GDM1 (cell line): ENCODE results near the gene MSH4.
"Not testable (repeated sequence)": the region's sequence is repeated elsewhere in the genome, so short reads cannot be mapped to it uniquely, and the experiment has no call there.

ENCODE experiments used
- DNase-seq: peaks from one replicate; lab custom pipeline; 2025; lab: John Stamatoyannopoulos, UW

Gene MSH4

DNA sequence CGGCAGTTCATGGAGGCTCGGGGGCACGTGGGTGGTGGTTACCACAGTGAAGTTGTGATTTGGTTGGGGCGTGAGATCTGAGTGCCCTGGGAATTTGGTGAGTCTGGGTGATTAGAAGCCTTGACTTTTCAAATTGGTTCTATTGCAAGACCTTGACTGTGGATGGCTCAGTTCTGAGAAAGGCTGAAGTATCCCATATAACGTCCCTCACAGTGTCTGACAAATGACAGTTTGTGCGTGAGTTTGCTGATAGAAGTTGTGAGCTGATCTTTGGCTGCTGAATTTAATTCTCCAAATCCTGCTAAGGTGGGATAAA is 549 bp downstream of the MSH4 start:
- no peak for DNase-seq

DNA sequence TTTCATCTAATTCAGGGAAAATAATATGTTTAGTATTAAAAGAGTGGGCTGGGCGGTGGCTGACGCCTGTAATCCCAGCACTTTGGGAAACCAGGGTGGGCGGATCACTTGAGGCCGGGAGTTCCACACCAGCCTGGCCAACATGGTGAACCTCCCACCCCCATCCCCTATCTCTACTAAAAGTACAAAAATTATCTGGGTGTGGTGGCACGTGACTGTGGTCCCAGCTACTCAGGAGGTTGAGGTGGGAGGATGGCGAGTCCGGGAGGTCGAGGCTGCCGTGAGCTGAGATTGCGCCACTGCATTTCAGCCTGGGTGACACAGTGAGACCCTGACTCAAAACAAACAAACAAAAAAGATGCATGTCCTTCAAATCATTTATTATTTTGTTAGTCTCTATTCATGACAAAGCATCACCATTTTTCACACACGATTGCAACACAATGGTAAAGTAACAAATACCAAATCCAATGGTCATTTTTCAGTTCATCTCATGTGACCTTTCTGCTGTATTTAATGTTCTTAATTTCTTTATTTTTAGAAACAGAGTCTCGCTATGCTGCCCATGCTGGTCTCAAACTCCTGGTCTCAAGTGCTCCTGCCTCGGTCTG is 1.0 kb downstream of the MSH4 start:
- DNase-seq, result no peak

DNA sequence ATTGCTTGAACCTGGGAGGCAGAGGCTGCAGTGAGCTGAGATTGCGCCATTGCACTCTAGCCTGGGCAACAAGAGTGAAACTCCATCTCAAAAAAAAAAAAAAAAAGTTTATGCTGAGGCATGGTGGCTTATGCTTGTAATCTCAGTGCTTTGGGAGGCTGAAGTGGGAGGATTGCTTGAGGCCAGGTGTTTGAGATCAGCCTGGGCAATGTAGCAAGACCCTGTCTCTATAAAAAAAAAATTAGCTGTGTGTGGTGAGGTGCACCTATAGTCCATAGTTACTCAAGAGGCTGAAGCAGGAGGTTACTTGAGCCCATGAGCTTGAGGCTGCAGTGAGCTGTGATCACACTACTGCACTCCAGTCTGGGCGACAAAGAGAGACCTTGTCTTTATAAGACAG is 4.8 kb downstream of the MSH4 start:
- DNase-seq, result not testable (repeated sequence)

DNA sequence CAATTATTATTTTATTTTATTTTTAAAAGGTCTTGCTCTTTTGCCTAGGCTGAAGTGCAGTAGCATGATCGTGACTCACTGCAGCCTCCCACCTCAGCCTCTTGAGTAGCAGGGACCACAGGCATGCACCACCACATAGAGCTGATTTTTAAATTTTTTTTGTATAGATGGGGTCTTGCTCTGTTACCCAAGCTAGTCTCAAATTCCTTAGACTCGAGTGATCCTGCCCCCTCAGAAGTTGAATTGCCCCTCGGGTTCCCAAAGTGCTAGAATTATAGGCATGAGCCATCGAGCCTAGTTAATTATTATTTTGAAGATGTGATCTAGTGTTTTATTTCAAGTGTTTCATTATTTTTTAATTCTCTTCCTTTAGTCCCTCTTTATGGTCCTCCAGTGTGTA is 12.2 kb downstream of the MSH4 start:
- DNase-seq, result no peak

DNA sequence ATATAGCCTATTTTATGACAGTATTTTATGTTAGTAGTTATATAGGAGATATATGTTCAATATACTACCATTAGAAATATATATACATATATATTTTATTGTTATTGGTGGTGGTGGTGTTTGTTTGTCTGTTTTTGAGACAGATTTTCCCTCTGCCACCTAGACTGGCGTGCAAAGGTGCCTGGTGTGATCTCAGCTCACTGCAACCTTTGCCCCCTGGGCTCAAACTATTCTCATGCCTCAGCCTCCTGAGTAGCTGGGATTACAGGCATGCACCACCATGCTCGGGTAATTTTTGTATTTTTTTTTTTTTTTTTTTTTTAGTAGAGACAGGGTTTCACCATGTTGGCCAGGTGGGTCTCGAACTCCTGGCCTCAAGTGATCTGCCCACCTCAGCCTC is 13.4 kb downstream of the MSH4 start:
- DNase-seq, result not testable (repeated sequence)

DNA sequence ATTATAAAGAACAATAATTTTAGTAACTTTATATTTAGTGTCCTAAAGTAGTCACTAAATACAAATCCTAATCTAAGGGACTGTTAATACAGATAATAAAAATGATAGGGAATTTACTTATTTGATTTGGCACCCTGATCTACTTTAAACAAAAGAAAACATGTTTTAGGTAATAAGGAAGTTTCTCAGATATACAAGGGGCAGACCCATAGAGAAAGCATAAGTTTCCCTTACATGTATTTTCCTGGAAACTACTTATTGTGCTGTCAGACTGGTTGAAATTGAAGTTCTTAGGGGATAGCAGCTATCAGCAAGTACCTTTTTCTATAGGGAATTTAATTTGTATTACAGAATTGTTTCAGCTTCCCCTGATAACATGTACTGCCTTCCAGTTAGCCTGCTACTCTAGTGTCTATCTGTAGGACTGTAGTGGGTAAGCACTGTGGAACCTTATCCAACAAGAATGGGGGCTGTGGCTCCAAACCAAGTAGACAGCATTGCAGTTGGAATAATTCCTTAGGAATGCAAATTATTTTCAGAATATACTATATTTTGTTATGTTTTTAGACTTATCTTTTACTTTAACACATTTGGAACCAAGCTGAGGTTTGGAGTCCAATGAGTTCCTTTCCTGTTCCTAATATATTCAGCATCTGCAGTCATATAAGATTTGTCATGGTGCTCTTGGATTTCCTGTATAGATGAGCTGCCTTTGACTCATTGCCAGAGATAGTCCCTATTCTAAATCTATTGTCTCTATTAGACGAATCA is 14.7 kb downstream of the MSH4 start:
- DNase-seq, result no peak

DNA sequence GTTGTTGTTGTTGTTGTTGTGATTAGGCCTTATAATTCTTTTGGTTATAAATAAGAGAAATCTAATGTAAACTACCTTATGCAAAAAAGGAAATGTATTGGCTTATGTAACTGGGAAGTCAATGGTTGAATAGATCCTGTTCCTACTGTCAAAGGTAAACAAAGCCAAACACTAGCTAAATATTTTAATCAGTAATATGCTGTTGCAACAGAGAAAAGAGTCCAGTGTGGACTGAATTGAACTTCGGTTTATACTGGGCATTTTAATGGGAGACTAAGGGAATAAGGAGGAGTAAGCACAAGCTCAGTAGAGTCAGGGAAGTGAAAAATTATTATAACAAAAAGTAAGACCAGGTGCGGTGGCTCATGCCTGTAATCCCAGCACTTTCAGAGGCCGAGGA is 15.4 kb downstream of the MSH4 start:
- no peak for DNase-seq

DNA sequence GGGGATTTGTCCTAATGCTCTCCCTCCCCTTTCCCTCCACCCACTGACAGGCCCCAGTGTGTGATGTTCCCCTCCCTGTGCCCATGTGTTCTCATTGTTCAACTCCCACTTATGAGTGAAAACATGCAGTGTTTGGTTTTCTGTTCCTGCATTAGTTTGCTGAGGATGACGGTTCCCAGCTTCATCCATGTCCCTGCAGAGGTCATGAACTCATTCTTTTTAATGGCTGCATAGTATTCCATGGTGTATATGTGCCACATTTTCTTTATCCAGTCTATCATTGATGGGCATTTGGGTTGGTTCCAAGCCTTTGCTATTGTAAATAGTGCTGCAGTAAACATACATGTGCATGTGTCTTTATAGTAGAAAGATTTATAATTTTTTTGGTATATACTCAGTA is 26.9 kb downstream of the MSH4 start:
- DNase-seq, result not testable (repeated sequence)

DNA sequence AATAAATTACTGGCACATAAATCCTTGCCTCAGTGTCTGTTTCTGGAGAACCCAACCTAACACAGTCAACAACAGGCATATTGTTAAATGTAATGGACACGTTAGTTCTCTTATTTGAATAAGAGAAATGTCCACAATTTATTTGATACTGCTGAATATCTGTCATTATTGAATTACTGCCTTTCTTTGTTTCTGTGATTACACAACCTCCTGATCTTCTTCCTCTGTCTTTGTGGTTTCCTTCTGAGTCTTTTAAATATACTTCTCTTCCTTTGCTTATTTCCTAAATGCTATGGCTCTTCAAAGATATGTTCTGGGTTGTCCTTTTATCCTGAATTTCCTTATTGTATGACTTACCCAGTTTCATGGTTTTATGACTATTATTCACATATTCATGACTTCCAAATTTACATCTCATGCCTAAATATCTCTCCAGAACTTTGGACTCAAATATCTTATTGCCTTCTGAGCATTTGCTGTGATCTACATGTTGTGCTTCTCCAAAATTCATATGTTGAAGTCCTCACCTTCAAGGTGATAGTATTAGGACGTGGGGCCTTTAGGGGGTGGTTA is 39.9 kb downstream of the MSH4 start:
- DNase-seq, result no peak

DNA sequence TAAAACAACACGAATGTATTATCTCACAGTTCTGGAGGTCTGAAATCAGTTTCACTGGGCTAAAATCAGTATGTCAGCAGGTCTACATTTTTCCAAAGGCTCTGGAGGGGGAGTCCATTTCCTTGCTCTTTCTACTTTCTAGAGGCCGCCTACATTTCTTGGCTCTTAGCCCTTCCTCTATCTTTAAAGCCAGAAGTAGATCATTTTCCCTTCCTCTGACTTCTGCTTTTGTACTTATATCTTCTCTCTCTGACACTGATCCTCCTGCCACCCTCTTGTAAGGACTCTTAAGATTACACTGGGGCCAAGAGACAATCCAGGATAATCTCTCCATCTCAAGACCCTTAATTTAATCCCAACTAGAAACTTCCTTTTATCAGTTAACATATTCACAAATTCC is 41.4 kb downstream of the MSH4 start:
- DNase-seq, result no peak

DNA sequence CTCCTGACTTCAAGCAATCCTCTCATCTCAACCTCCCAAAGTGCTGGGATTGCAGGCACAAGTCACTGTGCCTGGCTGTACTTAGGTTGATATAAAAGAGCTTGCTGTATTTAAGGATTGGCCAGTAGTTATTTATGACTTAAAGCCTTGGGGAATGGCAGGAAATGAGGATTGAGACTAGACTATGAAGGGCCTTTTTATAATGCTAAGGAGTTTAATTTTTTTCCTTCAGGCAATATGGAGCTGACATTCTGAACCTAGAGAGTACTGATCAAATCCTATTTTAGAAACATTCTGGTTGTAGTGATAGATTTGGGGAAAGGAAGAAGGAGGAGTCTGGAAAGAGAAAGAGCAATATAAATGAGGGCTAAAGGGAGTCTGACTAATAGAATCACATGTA is 44.7 kb downstream of the MSH4 start:
- DNase-seq, result no peak

DNA sequence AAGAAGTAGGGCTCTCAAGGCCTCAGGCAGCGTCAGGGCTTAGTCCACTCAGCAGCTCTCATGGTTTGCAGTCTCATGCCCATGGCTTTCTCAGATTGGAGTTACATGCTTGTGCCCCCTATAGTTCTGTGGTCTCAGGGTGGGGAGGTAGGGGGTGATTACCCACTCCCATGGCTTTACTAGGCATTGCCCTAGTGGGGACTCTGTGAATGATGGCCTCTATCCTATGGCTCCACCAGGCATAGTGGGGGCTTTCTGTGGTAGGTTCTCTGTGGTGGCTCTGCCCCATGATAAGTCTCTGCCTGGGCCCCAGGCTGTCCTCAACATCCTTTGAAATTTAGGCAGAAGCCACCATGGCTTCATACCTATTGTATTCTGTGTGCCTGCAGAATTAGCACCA is 48.9 kb downstream of the MSH4 start:
- DNase-seq, result no peak

DNA sequence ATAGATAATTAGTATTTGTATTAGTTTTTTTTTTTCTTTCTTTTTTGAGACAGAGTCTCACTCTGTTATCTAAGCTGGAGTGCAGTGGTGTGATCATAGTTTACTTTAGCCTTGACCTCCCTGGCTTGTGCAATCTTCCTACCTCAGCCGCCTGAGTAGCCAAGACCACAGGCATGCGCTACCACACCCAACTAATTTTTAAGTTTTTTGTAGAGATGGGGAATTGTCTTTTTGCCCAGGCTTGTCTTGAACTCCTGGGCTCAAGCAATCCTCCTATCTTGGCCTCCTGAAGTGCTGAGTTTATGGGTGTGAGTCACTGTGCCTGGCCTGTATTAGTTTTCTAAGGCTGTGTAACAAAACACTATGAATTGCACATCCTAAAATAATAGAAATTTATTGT is 58.3 kb downstream of the MSH4 start:
- no peak for DNase-seq

DNA sequence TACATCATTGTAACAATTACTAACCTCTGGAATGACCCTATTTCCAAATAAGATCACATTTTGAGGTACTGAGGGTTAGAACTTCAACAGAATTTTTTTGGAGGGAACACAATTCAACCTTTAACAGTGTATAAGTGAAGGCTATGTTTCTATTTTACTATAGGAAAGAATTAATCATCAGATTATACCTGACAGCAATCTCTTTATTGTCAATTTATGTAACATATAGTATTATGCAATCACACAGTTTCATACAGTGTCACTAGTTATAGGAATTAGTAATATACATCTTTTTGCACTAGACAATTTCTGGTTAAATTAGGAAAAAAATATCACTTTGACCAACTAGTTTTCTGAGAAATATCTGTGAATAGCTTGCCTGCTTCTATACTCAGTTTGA is 59.1 kb downstream of the MSH4 start:
- DNase-seq, result no peak

DNA sequence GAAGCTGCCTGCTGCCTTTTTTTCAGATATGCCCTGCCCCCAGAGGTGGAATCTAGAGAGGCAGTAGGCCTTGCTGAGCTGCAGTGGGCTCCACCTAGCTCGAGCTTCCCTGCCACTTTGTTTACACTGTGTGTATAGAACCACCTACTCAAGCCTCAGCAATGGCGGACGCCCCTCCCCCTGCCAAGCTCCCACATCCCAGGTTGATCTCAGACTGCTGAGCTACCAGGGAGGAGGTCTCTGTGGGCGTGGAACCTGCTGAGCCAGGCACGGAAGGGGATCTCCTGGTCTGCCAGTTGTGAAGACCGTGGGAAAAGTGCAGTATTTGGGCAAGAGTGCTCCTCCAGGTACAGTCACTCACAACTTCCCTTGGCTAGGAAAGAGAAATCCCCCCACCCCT is 65.1 kb downstream of the MSH4 start:
- no peak for DNase-seq

DNA sequence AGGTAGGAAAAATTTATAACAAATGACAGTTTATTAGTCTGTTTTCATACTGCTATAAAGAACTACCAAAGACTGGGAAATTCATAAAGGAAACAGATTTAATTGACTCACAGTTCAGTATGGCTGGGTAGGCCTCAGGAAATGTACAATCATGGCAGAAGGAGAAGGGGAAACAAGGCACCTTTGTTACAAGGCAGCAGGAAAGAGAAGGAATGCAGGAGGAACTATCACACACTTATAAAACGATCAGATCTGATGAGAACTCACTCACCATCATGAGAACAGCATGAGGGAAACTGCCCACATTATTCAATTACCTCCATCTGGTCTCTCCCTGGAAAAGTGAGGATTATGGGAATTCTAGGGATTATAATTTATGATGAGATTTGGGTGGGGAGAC is 74.3 kb downstream of the MSH4 start:
- DNase-seq, result no peak

DNA sequence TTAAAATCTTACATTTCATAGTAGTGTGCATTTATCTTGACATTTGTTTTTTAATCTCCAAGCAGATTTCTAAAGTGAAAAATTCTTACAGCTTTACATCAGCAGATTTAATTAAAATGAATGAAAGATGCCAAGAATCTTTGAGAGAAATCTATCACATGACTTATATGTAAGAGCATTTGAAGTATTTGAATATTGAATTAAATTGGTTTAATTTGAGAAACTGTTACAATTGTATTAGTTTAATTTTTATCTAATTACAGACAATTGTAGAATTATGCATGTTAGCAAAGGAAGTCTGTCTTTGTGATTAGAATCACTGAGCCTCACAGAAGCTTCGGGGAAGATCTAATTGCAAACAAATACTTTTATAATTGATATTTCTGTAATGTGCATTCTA is 83.3 kb downstream of the MSH4 start:
- no peak for DNase-seq

DNA sequence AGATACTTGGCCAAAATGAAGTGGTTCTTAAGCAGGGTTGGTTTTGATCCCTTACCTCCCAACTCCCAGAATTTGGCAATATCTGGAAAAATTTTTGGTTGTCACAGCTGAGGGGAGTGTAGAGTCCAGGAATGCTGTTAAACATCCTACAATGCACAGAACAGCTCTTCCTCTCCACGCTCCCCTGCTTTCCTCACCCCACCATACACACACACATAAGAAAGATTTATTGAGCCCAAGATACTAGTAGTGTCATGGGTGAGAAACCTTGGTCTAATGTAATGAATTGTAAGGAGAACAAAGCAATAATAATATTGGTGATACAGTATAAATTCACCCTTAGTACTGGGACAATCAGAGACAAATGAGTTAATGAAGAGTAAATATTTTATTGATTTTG is 87.8 kb downstream of the MSH4 start:
- no peak for DNase-seq

DNA sequence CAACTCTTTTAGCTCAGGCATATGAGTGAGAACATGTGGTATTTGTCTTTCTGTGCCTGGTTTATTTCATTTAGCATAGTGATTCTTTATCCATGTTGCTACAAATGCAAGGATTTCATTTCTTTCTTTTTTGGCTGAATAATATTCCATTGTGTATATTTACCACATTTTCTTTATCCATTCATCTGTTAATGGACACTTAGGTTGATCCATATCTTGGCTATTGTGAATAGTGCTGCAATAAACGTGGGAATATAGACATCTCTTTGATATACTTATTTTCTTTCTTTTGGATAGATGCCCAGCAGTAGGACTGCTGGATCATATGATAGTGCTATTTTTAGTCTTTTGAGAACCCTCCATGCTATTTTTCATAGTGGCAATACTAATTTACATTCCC is 104.7 kb downstream of the MSH4 start:
- no peak for DNase-seq

DNA sequence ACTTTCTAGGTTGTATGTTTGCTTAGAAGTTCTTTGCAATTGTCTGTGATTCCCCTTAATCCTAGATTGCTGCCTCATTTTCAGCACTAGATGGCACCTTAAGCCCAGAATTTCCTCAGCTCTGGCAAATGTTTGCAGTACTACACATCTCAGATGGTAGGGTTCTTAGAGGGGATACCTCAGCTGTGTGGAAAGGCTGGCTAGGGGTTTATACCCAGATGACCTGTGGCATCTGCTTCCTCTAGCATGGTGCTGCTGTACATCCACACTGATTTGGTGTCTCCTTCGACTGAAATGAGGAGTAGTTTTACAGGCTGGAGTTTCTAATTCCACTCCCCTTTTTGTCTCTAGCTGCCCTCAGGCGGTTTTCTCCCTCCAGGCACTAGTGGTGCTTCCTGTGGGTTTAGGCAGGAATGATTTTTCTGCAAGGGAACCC is 112.1 kb downstream of the MSH4 start:
- peak; percentile 19 for DNase-seq

DNA sequence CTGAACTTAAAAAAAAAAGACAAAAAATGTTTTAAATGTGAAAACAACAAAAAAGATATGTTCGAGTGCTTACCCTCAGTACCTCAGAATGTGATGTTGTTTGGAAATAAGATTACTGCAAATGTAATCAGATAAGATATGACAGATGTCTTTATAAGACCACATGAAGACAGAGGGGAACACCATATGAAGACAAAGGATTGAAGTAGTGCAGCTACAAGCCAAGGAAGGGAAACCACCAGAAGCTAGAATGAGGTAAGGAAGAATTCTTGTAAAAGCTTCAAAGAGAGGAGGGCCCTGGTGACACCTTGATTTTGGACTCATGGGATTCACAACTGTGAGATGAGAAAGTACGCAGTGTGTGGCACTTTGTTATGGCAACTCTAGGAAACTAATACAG is 120.2 kb downstream of the MSH4 start:
- DNase-seq, result no peak

DNA sequence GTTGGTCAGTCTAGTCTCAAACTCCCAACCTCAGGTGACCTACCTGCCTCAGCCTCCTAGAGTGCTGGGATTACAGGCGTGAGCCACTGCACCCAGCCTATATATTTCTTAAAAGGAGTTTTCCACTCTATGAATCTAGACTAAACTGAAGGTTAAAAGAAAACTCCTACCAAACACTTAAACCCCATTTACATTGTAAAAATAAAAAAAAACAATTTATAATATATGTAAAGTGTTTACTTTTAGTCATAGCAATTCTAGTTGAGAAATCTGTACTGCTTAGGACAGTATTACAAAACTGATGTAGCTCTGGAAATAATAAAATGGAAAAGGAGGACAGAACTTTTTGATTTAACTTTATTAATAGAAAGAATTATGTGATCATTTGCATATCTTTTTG is 126.0 kb downstream of the MSH4 start:
- no peak for DNase-seq

DNA sequence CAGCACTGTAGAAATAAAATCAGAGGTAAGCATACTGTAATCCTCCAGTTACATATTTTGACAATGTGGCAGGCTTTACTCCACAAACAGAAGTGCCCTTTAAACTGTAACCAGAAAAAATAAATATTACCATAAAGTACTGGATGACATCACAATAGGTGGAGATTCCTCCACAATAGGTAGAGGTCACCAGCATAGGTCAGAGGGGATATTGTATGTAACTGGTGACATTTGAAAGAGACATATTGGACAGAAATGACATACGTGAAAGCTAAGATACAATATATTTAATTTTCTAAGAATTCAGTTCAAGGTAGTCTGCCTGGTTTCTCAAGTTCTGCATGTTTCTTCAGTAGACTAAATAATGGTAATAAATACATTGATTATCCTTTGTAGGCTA is 135.6 kb downstream of the MSH4 start, which contains the start of gene ASB17:
TSS of gene ASB17 (minus strand) at position 101 of the 400 bp plus-strand sequence. CDS start 113 bp downstream, outside the sequence.
- no peak for DNase-seq

DNA sequence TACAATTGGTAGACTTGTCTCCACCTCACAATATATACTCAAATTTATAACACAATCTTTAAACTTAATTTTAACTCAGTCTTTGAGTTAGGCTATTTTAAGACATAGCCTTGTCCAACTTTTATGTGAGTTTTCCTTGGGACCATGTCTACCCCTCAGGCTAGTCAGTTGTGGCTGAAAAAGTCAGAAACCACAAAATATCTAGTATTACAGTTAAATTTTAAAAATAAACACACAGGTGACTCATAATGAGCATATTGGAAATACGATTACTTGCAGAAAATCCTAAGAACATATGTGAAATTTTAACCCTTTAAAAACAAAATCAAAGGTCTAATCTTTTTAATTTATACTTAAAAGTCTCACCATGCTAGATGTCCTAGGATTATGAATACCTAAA is 140.4 kb downstream of the MSH4 start:
- no peak for DNase-seq
